Parathyroid adenoma (tissue), 2 donors: ENCODE measurements around the gene RDH5.
A peak's percentile ranks its signal among the peaks of the same experiment; 100 is the strongest.

Source experiments
- H2AFZ ChIP-seq: fragments of 300-600 bp; sonication (generic); one replicate; pipeline ENCODE4 v1.7.0; 2017; ENCODE audit warnings: antibody characterized with exemption, mild to moderate bottlenecking
- H3K27ac ChIP-seq: fragments of 300-600 bp; sonication (generic); one replicate; pipeline ENCODE4 v1.7.0; 2017
- H3K27me3 ChIP-seq: fragments of 300-600 bp; sonication (generic); one replicate; pipeline ENCODE4 v1.7.0; 2017; ENCODE audit warnings: low read length; ENCODE audit not compliant: control insufficient read depth, insufficient read depth
- H3K36me3 ChIP-seq: fragments of 300-600 bp; sonication (generic); one replicate; pipeline ENCODE4 v1.7.0; 2017; ENCODE audit warnings: low read length; ENCODE audit not compliant: control insufficient read depth, insufficient read depth
- H3K4me1 ChIP-seq: fragments of 300-600 bp; sonication (generic); one replicate; pipeline ENCODE4 v1.7.0; 2017; ENCODE audit warnings: control low read depth
- H3K4me2 ChIP-seq: fragments of 300-600 bp; sonication (generic); one replicate; pipeline ENCODE4 v1.7.0; 2017; ENCODE audit warnings: low read length
- H3K4me3 ChIP-seq: fragments of 300-600 bp; sonication (generic); one replicate; pipeline ENCODE4 v1.7.0; 2017; ENCODE audit warnings: low read depth, low read length
- H3K79me2 ChIP-seq: fragments of 300-600 bp; sonication (generic); one replicate; pipeline ENCODE4 v1.7.0; 2017; ENCODE audit warnings: control low read depth
- H3K9ac ChIP-seq: fragments of 300-600 bp; sonication (generic); one replicate; pipeline ENCODE4 v1.7.0; 2017; ENCODE audit warnings: mild to moderate bottlenecking
- H3K9me3 ChIP-seq: fragments of 300-600 bp; sonication (generic); one replicate; pipeline ENCODE4 v1.7.0; 2017; ENCODE audit warnings: low read length; ENCODE audit not compliant: control insufficient read depth
- TF ChIP-seq, protein P1 (sequence below): fragments of 300-600 bp; sonication (generic); IDR thresholded peaks from one replicate; pipeline ENCODE4 v1.7.0; 2017; ENCODE audit warnings: antibody characterized with exemption, mild to moderate bottlenecking
- donor health status: primary hyperparathyroidism.

Gene RDH5

DNA sequence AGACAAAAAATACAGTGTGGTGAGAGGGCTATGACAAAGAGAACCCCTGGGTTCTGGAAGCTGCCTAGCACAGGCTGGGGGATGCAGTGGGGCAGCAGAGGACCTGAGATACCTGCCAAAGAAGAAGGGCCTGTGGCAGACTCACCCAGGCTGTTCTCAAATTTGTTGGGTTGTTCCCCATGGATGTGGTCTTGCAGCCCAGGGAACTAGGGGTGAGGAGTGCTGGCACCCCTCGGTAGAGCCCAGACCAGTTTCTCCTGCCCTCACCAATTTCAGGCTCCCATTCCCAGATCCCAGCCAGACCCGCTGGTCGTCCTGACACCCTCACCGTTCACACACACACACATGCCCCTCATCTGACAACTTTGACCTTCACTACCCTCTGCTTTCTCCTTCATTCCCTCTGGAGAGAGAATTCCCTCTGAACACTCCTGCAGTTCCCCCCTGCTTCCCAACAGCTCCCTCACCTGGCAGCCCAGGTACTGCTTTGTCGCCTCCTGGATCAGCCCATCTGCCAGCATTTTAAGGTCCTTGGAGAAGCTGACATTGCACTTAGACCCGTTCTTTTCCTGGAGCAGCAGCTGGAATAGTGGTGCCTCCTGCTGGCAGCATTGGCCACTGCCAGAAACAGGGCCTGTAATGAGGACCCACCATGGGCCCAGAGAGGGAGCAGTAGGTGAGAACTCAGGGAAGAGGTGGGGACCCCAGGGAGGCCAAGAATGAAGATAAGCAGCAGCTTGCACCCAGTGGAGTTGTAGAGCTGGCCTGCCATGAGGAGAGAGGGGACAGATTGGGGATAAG, 16.8 kb downstream of the RDH5 start:
- Histone ChIP-seq H3K36me3 (no peaks in the 10 kb centered on the region), H3K9me3 (no peaks in the 10 kb centered on the region), H3K9ac (no peak overlapping the region), H3K27ac (peak overlapping the region; percentile 69), H2AFZ (peak overlapping the region; percentile 91), H3K27me3 (no peaks in the 10 kb centered on the region), H3K4me2 (peak overlapping the region; percentile 81), H3K4me3 (peak overlapping the region; percentile 17), H3K79me2 (peaks cover 11% of the 10 kb centered on the region), H3K4me1 (peaks cover 14% of the 10 kb centered on the region)
- TF ChIP-seq, protein P1, sequence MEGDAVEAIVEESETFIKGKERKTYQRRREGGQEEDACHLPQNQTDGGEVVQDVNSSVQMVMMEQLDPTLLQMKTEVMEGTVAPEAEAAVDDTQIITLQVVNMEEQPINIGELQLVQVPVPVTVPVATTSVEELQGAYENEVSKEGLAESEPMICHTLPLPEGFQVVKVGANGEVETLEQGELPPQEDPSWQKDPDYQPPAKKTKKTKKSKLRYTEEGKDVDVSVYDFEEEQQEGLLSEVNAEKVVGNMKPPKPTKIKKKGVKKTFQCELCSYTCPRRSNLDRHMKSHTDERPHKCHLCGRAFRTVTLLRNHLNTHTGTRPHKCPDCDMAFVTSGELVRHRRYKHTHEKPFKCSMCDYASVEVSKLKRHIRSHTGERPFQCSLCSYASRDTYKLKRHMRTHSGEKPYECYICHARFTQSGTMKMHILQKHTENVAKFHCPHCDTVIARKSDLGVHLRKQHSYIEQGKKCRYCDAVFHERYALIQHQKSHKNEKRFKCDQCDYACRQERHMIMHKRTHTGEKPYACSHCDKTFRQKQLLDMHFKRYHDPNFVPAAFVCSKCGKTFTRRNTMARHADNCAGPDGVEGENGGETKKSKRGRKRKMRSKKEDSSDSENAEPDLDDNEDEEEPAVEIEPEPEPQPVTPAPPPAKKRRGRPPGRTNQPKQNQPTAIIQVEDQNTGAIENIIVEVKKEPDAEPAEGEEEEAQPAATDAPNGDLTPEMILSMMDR, result peak; percentile 98

DNA sequence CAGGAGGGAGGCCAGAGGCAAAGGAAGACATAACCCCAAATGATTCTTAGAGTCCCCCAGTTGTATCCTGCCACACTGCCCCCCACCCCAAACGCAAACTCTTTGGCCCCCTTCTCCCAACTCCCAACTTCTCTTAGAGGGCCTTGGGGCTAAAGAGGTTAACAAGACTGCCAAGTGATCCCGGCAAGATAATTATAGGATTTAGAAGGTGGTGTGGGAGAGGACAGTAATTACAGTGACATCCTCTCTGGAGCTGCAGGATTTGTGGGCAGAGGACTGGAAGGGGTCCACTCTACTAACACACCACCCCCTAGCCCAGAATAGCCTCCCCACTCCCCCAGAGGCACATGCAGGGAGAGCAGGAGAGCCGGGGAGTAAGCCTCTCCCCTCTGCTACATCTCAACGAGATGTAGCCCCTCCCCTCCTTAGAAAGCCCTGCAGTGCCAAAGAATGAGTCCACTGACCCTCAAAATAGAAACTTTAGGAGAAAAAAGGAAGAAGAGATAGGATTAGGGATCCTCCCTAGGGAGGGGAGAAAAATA, 17.5 kb downstream of the RDH5 start:
- Histone ChIP-seq H3K27ac (peak overlapping the region; percentile 69), H3K4me3 (peak overlapping the region; percentile 79), H3K9me3 (no peaks in the 10 kb centered on the region), H3K79me2 (peaks cover 11% of the 10 kb centered on the region), H3K4me2 (peak overlapping the region; percentile 81), H3K36me3 (no peaks in the 10 kb centered on the region), H3K9ac (no peak overlapping the region), H3K27me3 (no peaks in the 10 kb centered on the region), H2AFZ (peak overlapping the region; percentile 91), H3K4me1 (peaks cover 14% of the 10 kb centered on the region)
- TF ChIP-seq, protein P1, result no peak

DNA sequence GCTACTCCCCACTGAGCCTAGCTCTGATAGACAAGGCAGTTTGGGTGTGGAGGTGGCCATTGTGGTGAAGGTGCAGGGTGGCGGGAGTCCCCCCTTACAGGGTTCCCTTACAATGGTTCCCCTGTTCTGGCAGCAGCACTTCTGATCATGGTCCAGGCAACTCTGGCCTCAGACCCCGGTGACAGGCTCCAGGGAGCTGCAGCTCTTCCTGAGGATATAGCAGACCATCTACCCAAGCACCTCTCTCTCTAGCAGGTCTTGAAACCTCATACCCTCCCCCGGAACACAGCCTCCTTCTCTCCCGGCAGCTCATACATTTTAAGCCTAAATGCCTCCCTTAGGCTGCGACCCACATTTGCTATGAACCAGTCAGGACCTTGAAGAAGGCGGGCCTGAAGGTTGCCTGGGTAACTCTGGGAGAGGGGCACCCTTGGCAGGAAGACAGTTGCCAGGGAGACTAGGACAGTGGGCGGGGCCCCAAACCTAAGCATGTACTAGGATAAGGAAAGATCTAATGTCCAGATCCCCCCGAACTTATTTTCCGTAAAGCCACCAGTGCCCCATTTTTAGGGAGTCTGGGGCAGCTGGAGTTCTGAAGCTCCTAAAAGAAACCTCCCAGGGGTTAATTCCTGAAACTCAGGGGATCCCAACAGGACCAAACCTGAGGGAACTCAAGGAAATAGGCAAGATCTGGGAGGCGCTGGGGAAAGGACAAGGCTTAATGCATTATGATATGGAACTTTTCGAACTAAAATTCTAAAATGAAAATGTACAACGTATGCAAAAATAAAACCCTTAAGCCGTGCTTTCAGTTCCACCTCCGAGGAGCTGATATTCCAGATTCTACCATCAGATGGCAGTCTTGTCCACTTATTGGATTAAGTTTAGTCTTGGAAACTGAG, 18.2 kb downstream of the RDH5 start:
- H3K4me1 ChIP-seq, result peaks cover 14% of the 10 kb centered on the region
- no peaks in the 10 kb centered on the region for H3K36me3 ChIP-seq
- no peaks in the 10 kb centered on the region for H3K27me3 ChIP-seq
- H3K9ac ChIP-seq, result no peak overlapping the region
- H3K27ac ChIP-seq, result peak overlapping the region; percentile 69
- H3K9me3 ChIP-seq, result no peaks in the 10 kb centered on the region
- peak overlapping the region; percentile 91 for H2AFZ ChIP-seq
- H3K4me3 ChIP-seq, result peak overlapping the region; percentile 79
- TF ChIP-seq, protein P1, result peak; percentile 90
- H3K79me2 ChIP-seq, result peaks cover 8% of the 10 kb centered on the region
- H3K4me2 ChIP-seq, result peak overlapping the region; percentile 81

DNA sequence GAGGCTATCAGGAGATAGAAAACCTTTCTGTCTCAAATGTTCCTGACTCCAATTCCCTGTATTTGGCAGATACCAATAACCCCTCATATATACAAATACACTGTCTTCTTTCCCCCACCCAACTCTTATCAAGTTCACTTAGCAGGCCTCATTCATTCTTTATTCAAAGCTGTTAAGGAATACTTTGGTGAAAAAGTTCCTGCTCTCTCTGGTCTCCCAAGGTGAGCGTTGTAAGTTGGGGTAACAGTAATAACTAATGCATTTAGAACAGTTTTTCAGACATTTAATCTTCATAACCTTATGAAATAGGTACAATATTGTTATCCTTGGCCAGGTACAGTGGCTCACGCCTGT, 18.8 kb downstream of the RDH5 start:
- Histone ChIP-seq H3K4me3 (peak overlapping the region; percentile 79), H3K79me2 (peaks cover 8% of the 10 kb centered on the region), H3K9me3 (no peaks in the 10 kb centered on the region), H3K27ac (peak overlapping the region; percentile 69), H3K4me1 (peaks cover 15% of the 10 kb centered on the region), H3K9ac (no peak overlapping the region), H3K27me3 (no peaks in the 10 kb centered on the region), H2AFZ (no peak overlapping the region), H3K4me2 (no peak overlapping the region), H3K36me3 (no peaks in the 10 kb centered on the region)
- TF ChIP-seq, protein P1, result no peak
